Endodermal cell (in vitro differentiated cells): ENCODE measurements around the gene CDH4. TPM values are rescaled to one million over a fixed set of nuclear protein-coding genes. Genes with fewer than 3 reads are reported as not detected.

Experiments used
- DNase-seq: peaks from one replicate; pipeline ENCODE4 v3.0.0-alpha.2; 2017
- H3K27ac ChIP-seq: 2 replicates; pipeline ENCODE4 v1.5.1; 2013; ENCODE audit warnings: mild to moderate bottlenecking, low read depth, low read length, moderate library complexity
- H3K27me3 ChIP-seq: 2 replicates; pipeline ENCODE4 v1.6.1; 2013; ENCODE audit warnings: mild to moderate bottlenecking, low read length, moderate library complexity; ENCODE audit not compliant: insufficient read depth, control insufficient read depth, poor library complexity, severe bottlenecking
- H3K36me3 ChIP-seq: 2 replicates; pipeline ENCODE4 v1.7.0; 2013; ENCODE audit warnings: mild to moderate bottlenecking, low read length, moderate library complexity; ENCODE audit not compliant: control insufficient read depth, insufficient read depth
- H3K4me1 ChIP-seq: one replicate; pipeline ENCODE4 v1.7.0; 2013; ENCODE audit warnings: low read length; ENCODE audit not compliant: control insufficient read depth, insufficient read depth
- H3K4me3 ChIP-seq: 2 replicates; pipeline ENCODE4 v1.5.1; 2013; ENCODE audit warnings: mild to moderate bottlenecking, low read length, moderate library complexity
- H3K9ac ChIP-seq: 2 replicates; pipeline ENCODE4 v1.6.1; 2013; ENCODE audit warnings: mild to moderate bottlenecking, low read length, moderate library complexity; ENCODE audit not compliant: poor library complexity, severe bottlenecking; ENCODE audit errors: extremely low read depth
- H3K9me3 ChIP-seq: 2 replicates; pipeline ENCODE4 v1.6.1; 2013; ENCODE audit warnings: mild to moderate bottlenecking, low read length, moderate library complexity; ENCODE audit not compliant: control insufficient read depth
- H3K27ac Mint-ChIP-seq: 2 replicates; pipeline ENCODE4 v1.8.0; 2020; ENCODE audit warnings: mixed read lengths
- H3K27me3 Mint-ChIP-seq: 2 replicates; pipeline ENCODE4 v1.8.0; 2021; ENCODE audit warnings: mild to moderate bottlenecking, mixed read lengths; ENCODE audit not compliant: insufficient read depth
- H3K36me3 Mint-ChIP-seq: 2 replicates; pipeline ENCODE4 v1.8.0; 2020; ENCODE audit warnings: low read depth, mixed read lengths
- H3K4me1 Mint-ChIP-seq: 2 replicates; pipeline ENCODE4 v1.8.0; 2020; ENCODE audit warnings: mixed read lengths
- H3K4me3 Mint-ChIP-seq: 2 replicates; pipeline ENCODE4 v1.8.0; 2020; ENCODE audit warnings: mild to moderate bottlenecking, moderate library complexity, mixed read lengths
- H3K9me3 Mint-ChIP-seq: 2 replicates; pipeline ENCODE4 v1.8.0; 2020; ENCODE audit warnings: mild to moderate bottlenecking, mixed read lengths
- CTCF ChIP-seq: fragments of 200-600 bp; sonication (generic); conservative IDR thresholded peaks from 2 replicates; pipeline ENCODE4 v1.5.0; 2021; ENCODE audit warnings: antibody characterized with exemption, mild to moderate bottlenecking
- WGBS, 2 experiments: methylation state at CpG; one replicate each; pipeline versions ENCODE4 v1.1.5 to v1.1.7; 2013; ENCODE audit warnings: missing lambda C conversion rate in 2 of 2, mixed read lengths in 1 of 2; ENCODE audit not compliant: insufficient coverage in 1 of 2, insufficient read length in 1 of 2; 5-methylcytosine and 5-hydroxymethylcytosine counted together
- total RNA-seq, 2 donors: library from RNA; stranded (reverse); fragmentation: NEBNext Ultra II Directional in 1 of 2; extraction: Animal tissue kit (Norgen Biotek cat#: 25700) in 1 of 2; gene quantifications; 2 replicates in 1 of 2; 3 replicates in 1 of 2; pipeline ENCODE4 v1.2.1, GENCODE V29; 2021

CDH4 gene
- total RNA-seq, 2 donors from 2014 or later, result 1.8 to 5.8 TPM

- TF ChIP-seq CTCF, result no peak
- H3K27me3 Mint-ChIP-seq, result peaks cover 14% of the 10 kb centered on the region
- H3K27ac Mint-ChIP-seq, result no peak overlapping the region
- H3K27ac ChIP-seq, result no peak overlapping the region
- H3K4me3 ChIP-seq, result no peak overlapping the region
- no peak for DNase-seq
- WGBS, 2 experiments, result 87 to 96% methylated on average over 11 to 16 of the region's 16 CpGs
- no peaks in the 10 kb centered on the region for H3K4me1 ChIP-seq
- no peak overlapping the region for H3K4me3 Mint-ChIP-seq
- no peaks in the 10 kb centered on the region for H3K36me3 ChIP-seq
- H3K27me3 ChIP-seq, result no peaks in the 10 kb centered on the region
- no peaks in the 10 kb centered on the region for H3K36me3 Mint-ChIP-seq
- no peak overlapping the region for H3K9ac ChIP-seq
- H3K9me3 ChIP-seq, result no peaks in the 10 kb centered on the region
- no peaks in the 10 kb centered on the region for H3K4me1 Mint-ChIP-seq
- H3K9me3 Mint-ChIP-seq, result no peaks in the 10 kb centered on the region
Observed at GRCh38 chr20:61765081-61765870, 513.2 kb downstream of the CDH4 start.

- H3K4me3 ChIP-seq, result no peak overlapping the region
- H3K27ac Mint-ChIP-seq, result no peak overlapping the region
Observed at GRCh38 chr20:61765871-61766654, 514.0 kb downstream of the CDH4 start.

More at GRCh38 chr20:61765871-61766654, 514.0 kb downstream of the CDH4 start:
- Histone ChIP-seq H3K9me3 (no peaks in the 10 kb centered on the region), H3K27me3 (no peaks in the 10 kb centered on the region), H3K36me3 (no peaks in the 10 kb centered on the region), H3K27ac (no peak overlapping the region), H3K4me1 (no peaks in the 10 kb centered on the region), H3K9ac (no peak overlapping the region)
- Mint-ChIP-seq H3K4me3 (no peak overlapping the region), H3K9me3 (no peaks in the 10 kb centered on the region), H3K4me1 (no peaks in the 10 kb centered on the region), H3K36me3 (no peaks in the 10 kb centered on the region), H3K27me3 (peaks cover 14% of the 10 kb centered on the region)
- peak; percentile 82 for DNase-seq
- WGBS, 2 experiments, result 81 to 88% methylated on average over 4 to 12 of the region's 12 CpGs
- no peak for TF ChIP-seq CTCF
